Stomach (tissue), 9 donors: ENCODE data around the gene DAB1. TPM values are rescaled to one million over a fixed set of nuclear protein-coding genes. Genes with fewer than 3 reads are reported as not detected.
A peak's percentile ranks its signal among the peaks of the same experiment; 100 is the strongest.

ENCODE experiments used
- DNase-seq, 2 donors: peaks; one replicate each; pipeline versions ENCODE4 v3.0.0 to v3.0.0-alpha.2; 2013 to 2019
- H3K27ac ChIP-seq, 5 donors: fragments of 200-600 bp in 4 of 5; sonication (generic) in 4 of 5; one replicate each; pipeline ENCODE4 v1.5.1; 2013 to 2019; ENCODE audit warnings: mild to moderate bottlenecking in 1 of 5, moderate library complexity in 1 of 5
- H3K27me3 ChIP-seq, 3 donors: fragments of 200-600 bp; sonication (generic); one replicate each; pipeline ENCODE4 v1.5.1; 2017 to 2019; ENCODE audit warnings: mixed run types in 1 of 3
- H3K36me3 ChIP-seq, 4 donors: fragments of 200-600 bp; sonication (generic); 1 replicate in 3 of 4; 2 replicates in 1 of 4; pipeline ENCODE4 v1.5.1; 2016 to 2019
- H3K4me1 ChIP-seq, 4 donors: fragments of 200-600 bp; sonication (generic); one replicate each; pipeline ENCODE4 v1.5.1; 2016 to 2019
- H3K4me3 ChIP-seq, 4 donors: fragments of 200-600 bp; sonication (generic) in 3 of 4; one replicate each; pipeline ENCODE4 v1.5.1; 2016 to 2019; ENCODE audit warnings: mild to moderate bottlenecking in 1 of 4
- H3K9me3 ChIP-seq, 4 donors: fragments of 200-600 bp; sonication (generic); one replicate each; pipeline ENCODE4 v1.5.1; 2016 to 2019
- CTCF ChIP-seq, 7 experiments: fragments of 450-650 bp in 4 of 7; fragments of 200-600 bp in 3 of 7; sonication (generic) in 3 of 7; IDR thresholded peaks; one replicate each; pipeline ENCODE4 v1.5.1; 2016 to 2019; ENCODE audit warnings: antibody characterized with exemption in 7 of 7, control low read depth in 2 of 7, mild to moderate bottlenecking in 1 of 7
- EP300 ChIP-seq: sonication (generic); formaldehyde crosslinking; IDR thresholded peaks from one replicate; pipeline ENCODE4 v1.6.1; 2017; ENCODE audit warnings: antibody characterized with exemption
- POLR2A ChIP-seq, 4 donors: fragments of 450-650 bp; IDR thresholded peaks; one replicate each; pipeline ENCODE4 v1.6.1; 2016; ENCODE audit warnings: antibody characterized with exemption in 4 of 4, control low read depth in 2 of 4, mild to moderate bottlenecking in 1 of 4, moderate library complexity in 1 of 4
- POLR2AphosphoS5 ChIP-seq, 3 donors: sonication (generic); formaldehyde crosslinking; IDR thresholded peaks; one replicate each; pipeline ENCODE4 v1.6.1; 2016; ENCODE audit warnings: antibody characterized with exemption in 3 of 3
- WGBS, 5 donors: extraction: QIAGEN DNeasy Blood & Tissue Kit in 3 of 5; methylation state at CpG; one replicate each; pipeline versions ENCODE4 v1.1.5 to v1.1.7; 2013 to 2018; 5-methylcytosine and 5-hydroxymethylcytosine counted together
- intact Hi-C: fragments of 100-400 bp; cut with DNase I; formaldehyde crosslinking; loops from one replicate; pipeline ENCODE4 v1.15.1; 2023; ENCODE audit warnings: low total_unique reads
- polyA plus RNA-seq, 3 donors: library from polyadenylated mRNA; stranded (reverse); fragments of 200-250 nt; gene quantifications; one replicate each; pipeline ENCODE4 v1.2.3, GENCODE V29; 2013
- total RNA-seq, 5 donors: library from RNA; depleted of rRNA; stranded (reverse); fragments of >200 nt; gene quantifications; one replicate each; pipeline versions ENCODE4 v1.1.0 to v1.2.3, GENCODE V29; 2014 to 2016
- donor health status: healthy with polysubstance abuse.
- donor health status: Bipolar disorder and iron deficiency.
- donor health status: healthy.

The DAB1 gene
- total and polyA plus RNA-seq, 8 donors: under 0.01 to 3.5 (median 0.61) TPM; not detected in 1

DNA sequence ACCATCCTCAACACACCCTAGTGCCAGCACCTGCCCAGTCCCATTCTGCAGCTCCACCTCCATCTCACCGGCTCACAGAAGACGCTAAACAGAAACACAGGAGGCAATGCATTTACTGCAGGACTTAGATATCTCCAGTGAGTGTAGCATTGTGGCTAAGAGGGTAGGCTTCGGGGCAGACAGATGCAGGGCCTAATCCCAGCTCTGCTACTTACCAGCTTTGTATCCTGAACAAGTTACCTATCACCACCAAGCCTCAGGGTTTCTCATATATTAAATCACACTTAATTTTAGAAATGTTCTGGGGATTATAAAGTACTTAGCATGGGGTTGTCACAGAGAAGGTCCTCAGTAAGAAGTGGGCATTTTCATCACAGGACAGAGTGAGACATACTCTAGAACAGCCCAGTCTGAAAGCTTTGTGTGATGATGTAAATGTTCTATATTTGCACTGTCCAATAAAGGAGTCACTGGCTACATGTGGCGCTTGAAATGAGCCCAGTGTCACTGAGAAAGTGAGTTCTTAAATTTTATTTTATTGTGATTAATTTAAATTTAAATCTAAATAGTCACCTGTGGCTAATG lies 308.7 kb downstream of the DAB1 start:
- 87 to 97% (median 93%) methylated on average over 4 of the region's 4 CpGs for WGBS, 5 donors
- intact Hi-C loops: no loop called here

DNA sequence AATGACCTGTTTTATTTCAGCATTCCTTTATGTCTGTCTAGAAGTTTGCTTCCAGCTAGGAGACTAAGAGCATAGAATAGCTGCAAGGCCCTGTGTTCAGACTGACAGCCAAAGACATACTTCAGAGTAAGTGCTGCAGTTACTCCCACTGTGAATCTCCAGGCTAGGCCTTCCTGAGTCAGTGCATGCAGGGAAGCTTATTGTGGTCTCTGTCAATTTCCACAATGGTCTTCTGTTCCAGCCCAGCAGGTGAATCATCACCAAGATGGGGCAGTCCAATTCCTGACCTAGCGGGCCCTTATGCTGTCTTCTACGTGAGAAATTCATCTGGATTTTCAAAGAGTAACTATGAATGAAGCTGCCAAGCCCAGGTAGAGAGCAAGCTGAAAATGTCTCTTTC lies 311.7 kb downstream of the DAB1 start:
- no peak for TF ChIP-seq CTCF (IDR thresholded peaks at IDR 0.05)
- TF ChIP-seq POLR2A (IDR thresholded peaks at IDR 0.05): no peak
- TF ChIP-seq EP300: no peak
- TF ChIP-seq POLR2AphosphoS5 (IDR thresholded peaks at IDR 0.05): no peak
- intact Hi-C loops: no loop called here

More for the DNA sequence above, 308.7 kb downstream of the DAB1 start:
- H3K27ac ChIP-seq: no peak overlapping the region
- no peak for DNase-seq
- no peaks in the 10 kb centered on the region for H3K27me3 ChIP-seq
- no peaks in the 10 kb centered on the region for H3K4me1 ChIP-seq
- H3K9me3 ChIP-seq: no peaks in the 10 kb centered on the region
- no peak for TF ChIP-seq EP300
- TF ChIP-seq CTCF (IDR thresholded peaks at IDR 0.05): no peak
- TF ChIP-seq POLR2A (IDR thresholded peaks at IDR 0.05): no peak
- TF ChIP-seq POLR2AphosphoS5 (IDR thresholded peaks at IDR 0.05): no peak
- H3K36me3 ChIP-seq: no peaks in the 10 kb centered on the region
- H3K4me3 ChIP-seq: no peak overlapping the region

DNA sequence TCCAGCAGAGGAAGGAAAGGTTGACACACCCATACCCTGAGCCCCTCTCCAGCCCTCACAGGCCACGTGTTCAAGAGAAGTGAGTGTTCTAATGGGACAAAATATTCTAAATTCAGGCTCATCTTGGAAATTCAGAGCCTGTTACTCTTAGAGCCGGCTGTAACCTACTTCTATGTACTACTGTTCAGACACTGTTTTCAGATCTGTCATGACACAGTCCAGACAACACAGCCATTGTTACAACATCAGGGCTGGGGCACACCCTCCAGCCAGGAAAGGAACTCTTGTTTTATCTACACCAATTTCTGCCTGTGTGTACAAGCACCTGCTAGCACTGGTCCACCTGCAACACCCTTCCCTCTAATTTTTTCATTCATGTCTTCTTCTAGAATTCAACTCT lies 312.7 kb downstream of the DAB1 start:
- Histone ChIP-seq H3K27me3 (no peaks in the 10 kb centered on the region), H3K4me3 (no peak overlapping the region), H3K4me1 (peaks cover 0 to 6% (median 0%) of the 10 kb centered on the region in 4 donors), H3K36me3 (no peaks in the 10 kb centered on the region), H3K27ac (no peak overlapping the region), H3K9me3 (no peaks in the 10 kb centered on the region)
- intact Hi-C loops: no loop called here
- peak in 1 of 2 donors; percentile 34 for DNase-seq
- WGBS, 5 donors: 48 to 68% (median 53%) methylated on average over 2 of the region's 2 CpGs
- TF ChIP-seq EP300 (no peak), CTCF (IDR thresholded peaks at IDR 0.05) (no peak), POLR2A (IDR thresholded peaks at IDR 0.05) (no peak), POLR2AphosphoS5 (IDR thresholded peaks at IDR 0.05) (no peak)

More for the DNA sequence above, 311.7 kb downstream of the DAB1 start:
- no peaks in the 10 kb centered on the region for H3K27me3 ChIP-seq
- 57 to 100% (median 71%) methylated on average over 2 of the region's 2 CpGs for WGBS, 5 donors
- H3K36me3 ChIP-seq: no peaks in the 10 kb centered on the region
- no peak overlapping the region for H3K27ac ChIP-seq
- no peak for DNase-seq
- H3K4me1 ChIP-seq: peaks cover 0 to 6% (median 0%) of the 10 kb centered on the region in 4 donors
- no peak overlapping the region for H3K4me3 ChIP-seq
- no peaks in the 10 kb centered on the region for H3K9me3 ChIP-seq

DNA sequence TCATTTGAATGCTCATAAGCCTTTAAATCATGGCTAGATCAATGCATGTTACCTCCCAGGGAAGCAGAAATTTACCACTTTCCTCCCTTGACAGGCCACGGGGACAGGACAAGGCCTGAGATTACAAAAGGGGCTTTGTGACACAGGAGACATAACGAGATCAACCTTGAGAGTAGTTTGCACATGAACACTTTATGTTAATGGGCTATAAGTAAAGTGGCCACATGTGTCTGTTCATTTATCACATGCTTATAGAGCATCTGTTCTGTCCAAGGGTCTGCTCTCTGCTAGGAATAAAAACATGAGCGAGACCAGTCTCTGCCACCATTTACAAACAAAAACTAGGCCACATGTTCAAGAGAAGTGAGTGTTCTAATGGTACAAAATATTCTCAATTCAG lies 314.0 kb downstream of the DAB1 start:
- no peaks in the 10 kb centered on the region for H3K9me3 ChIP-seq
- no peaks in the 10 kb centered on the region for H3K27me3 ChIP-seq
- TF ChIP-seq POLR2A (IDR thresholded peaks at IDR 0.05) (no peak), CTCF (IDR thresholded peaks at IDR 0.05) (no peak), POLR2AphosphoS5 (IDR thresholded peaks at IDR 0.05) (no peak)
- H3K4me3 ChIP-seq: no peak overlapping the region
- no peak for DNase-seq
- 72 to 76% (median 73%) methylated on average over 3 of the region's 3 CpGs for WGBS, 5 donors
- H3K36me3 ChIP-seq: no peaks in the 10 kb centered on the region
- H3K4me1 ChIP-seq: peaks cover 0 to 6% (median 0%) of the 10 kb centered on the region in 4 donors
- no peak overlapping the region for H3K27ac ChIP-seq
- intact Hi-C loops: no loop called here
